Measurements from ENCODE around the gene CAPZB. TPM values are rescaled to one million over a fixed set of nuclear protein-coding genes. Genes with fewer than 3 reads are reported as not detected.

CAPZB gene
- total and polyA plus RNA-seq, 2 of the 4 experiments (the other 2 are of a cell fraction) = 216 to 304 TPM

DNA sequence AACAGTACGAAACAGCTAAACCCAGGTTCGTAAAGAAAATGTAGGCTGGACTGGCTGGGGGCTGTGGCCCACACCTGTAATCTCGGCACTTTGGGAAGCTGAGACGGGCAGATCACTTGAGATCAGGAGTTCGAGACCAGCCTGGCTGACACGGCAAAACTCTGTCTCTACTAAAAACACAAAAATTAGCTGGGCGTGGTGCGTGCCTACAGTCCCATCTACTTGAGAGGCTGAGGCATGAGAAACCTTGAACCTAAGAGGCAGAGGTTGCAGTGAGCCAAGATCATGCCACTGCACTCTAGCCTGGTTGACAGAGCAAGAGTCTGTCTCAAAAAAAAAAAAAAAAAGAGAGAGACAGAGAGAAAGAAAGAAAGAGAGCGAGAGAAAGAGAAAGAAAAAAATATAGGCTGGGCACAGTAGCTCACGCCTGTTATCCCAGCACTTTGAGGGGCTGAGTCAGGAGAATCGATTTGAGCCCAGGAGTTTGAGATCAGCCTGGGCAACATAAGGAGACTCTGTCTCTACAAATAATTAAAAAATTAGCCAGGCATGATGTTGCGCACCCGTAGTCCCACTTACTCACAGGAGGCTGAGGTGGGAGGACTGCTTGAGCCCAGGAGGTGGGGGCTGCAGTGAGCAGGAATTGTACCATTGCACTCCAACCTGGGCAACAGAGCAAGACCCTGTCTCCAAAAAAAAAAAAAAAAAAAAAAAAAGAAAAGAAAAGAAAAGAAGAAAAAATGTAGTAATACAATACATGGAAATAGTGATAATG, 35.7 kb downstream of the CAPZB start (continued):
- TF ChIP-seq MAZ (IDR thresholded peaks at IDR 0.05; ENCODE audit: borderline replicate concordance, low read depth, low read length) (no peak), CEBPB (IDR thresholded peaks at IDR 0.05; ENCODE audit: low read depth, low read length) (no peak), SMC3 (IDR thresholded peaks at IDR 0.05; ENCODE audit: low read depth, low read length) (no peak)
- TF ChIP-seq, protein P1, sequence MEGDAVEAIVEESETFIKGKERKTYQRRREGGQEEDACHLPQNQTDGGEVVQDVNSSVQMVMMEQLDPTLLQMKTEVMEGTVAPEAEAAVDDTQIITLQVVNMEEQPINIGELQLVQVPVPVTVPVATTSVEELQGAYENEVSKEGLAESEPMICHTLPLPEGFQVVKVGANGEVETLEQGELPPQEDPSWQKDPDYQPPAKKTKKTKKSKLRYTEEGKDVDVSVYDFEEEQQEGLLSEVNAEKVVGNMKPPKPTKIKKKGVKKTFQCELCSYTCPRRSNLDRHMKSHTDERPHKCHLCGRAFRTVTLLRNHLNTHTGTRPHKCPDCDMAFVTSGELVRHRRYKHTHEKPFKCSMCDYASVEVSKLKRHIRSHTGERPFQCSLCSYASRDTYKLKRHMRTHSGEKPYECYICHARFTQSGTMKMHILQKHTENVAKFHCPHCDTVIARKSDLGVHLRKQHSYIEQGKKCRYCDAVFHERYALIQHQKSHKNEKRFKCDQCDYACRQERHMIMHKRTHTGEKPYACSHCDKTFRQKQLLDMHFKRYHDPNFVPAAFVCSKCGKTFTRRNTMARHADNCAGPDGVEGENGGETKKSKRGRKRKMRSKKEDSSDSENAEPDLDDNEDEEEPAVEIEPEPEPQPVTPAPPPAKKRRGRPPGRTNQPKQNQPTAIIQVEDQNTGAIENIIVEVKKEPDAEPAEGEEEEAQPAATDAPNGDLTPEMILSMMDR (conservative IDR thresholded peaks at IDR 0.05; ENCODE audit: low read depth, low read length) = no peak
